H1 (cell line): ENCODE results near the gene PDS5A. TPM values are rescaled to one million over a fixed set of nuclear protein-coding genes. Genes with fewer than 3 reads are reported as not detected.
A peak's percentile ranks its signal among the peaks of the same experiment; 100 is the strongest.
"Not testable (repeated sequence)": the region's sequence is repeated elsewhere in the genome, so short reads cannot be mapped to it uniquely, and the experiment has no call there.

Experiments used
- CTCF ChIA-PET: fragments of 300-600 bp; sonication (Branson Sonifier 250); formaldehyde crosslinking; loops from one replicate; lab custom pipeline; 2021; ENCODE audit not compliant: partially characterized antibody; lab: Charles Lee
- POLR2A ChIA-PET: fragments of 300-600 bp; sonication (Branson Sonifier 250); formaldehyde crosslinking; loops from one replicate; lab custom pipeline; 2021; ENCODE audit warnings: inconsistent platforms; ENCODE audit not compliant: partially characterized antibody; lab: Charles Lee
- DNase-seq, 2 experiments: peaks; one replicate each; pipeline versions ENCODE4 v3.0.0 to v3.0.0-alpha.2; 2010 to 2022; ENCODE audit warnings: low spot score in 2 of 2, low read depth in 1 of 2, mixed read lengths in 1 of 2
- FAIRE-seq: peaks from 2 replicates; lab custom pipeline; 2011; peaks lifted over from hg19 to GRCh38; lab: Jason Lieb, UNC
- H2AFZ ChIP-seq: 2 replicates; pipeline ENCODE4 v1.8.1; 2012; ENCODE audit warnings: low read length, inconsistent platforms
- H2AK5ac ChIP-seq: 2 replicates; pipeline ENCODE4 v1.6.1; 2013; ENCODE audit warnings: low read depth, low read length
- H2BK120ac ChIP-seq: replicated peaks from 2 replicates; pipeline ENCODE3; 2013; ENCODE audit warnings: low read depth, low read length, inconsistent platforms
- H2BK12ac ChIP-seq: 2 replicates; pipeline ENCODE4 v1.6.1; 2013; ENCODE audit warnings: low read depth, low read length
- H2BK15ac ChIP-seq: 2 replicates; pipeline ENCODE4 v1.6.1; 2013; ENCODE audit warnings: low read length
- H2BK20ac ChIP-seq: 2 replicates; pipeline ENCODE4 v1.6.1; 2013; ENCODE audit warnings: low read length
- H2BK5ac ChIP-seq: 2 replicates; pipeline ENCODE4 v1.6.1; 2013; ENCODE audit warnings: low read depth, low read length
- H3K14ac ChIP-seq: 2 replicates; pipeline ENCODE4 v1.6.1; 2013; ENCODE audit warnings: inconsistent platforms; ENCODE audit not compliant: insufficient read length
- H3K18ac ChIP-seq: 2 replicates; pipeline ENCODE4 v1.6.1; 2013; ENCODE audit warnings: low read length; ENCODE audit errors: extremely low read depth
- H3K23ac ChIP-seq: 2 replicates; pipeline ENCODE4 v1.6.1; 2013; ENCODE audit warnings: inconsistent platforms; ENCODE audit not compliant: insufficient read length
- H3K23me2 ChIP-seq: 2 replicates; pipeline ENCODE4 v1.6.1; 2013; ENCODE audit warnings: low read depth, low read length
- H3K27ac ChIP-seq: 2 replicates; pipeline ENCODE4 v1.6.1; 2011; ENCODE audit warnings: low read depth, low read length, inconsistent platforms
- H3K27me3 ChIP-seq, 4 experiments: replicated peaks in 1 of 4; 1 replicate in 1 of 4; 2 replicates in 3 of 4; pipeline versions ENCODE4 v1.6.1 to v1.8.1; 2011 to 2013; ENCODE audit warnings: low read length in 3 of 4, mild to moderate bottlenecking in 3 of 4, inconsistent platforms in 2 of 4, mixed read lengths in 2 of 4, moderate library complexity in 1 of 4; ENCODE audit not compliant: control insufficient read depth in 3 of 4, insufficient read depth in 3 of 4; ENCODE audit errors: extremely low read depth in 1 of 4
- H3K36me3 ChIP-seq, 4 experiments: 2 replicates each; pipeline versions ENCODE4 v1.6.1 to v1.8.1; 2011 to 2013; ENCODE audit warnings: mild to moderate bottlenecking in 4 of 4, low read length in 3 of 4, moderate library complexity in 2 of 4, control low read depth in 1 of 4, inconsistent platforms in 1 of 4; ENCODE audit not compliant: insufficient read depth in 4 of 4, control insufficient read depth in 2 of 4
- H3K4ac ChIP-seq: replicated peaks from 2 replicates; pipeline ENCODE3; 2013; ENCODE audit warnings: low read length, low read depth, mixed read lengths, inconsistent platforms; ENCODE audit not compliant: insufficient read length
- H3K4me1 ChIP-seq, 4 experiments: replicated peaks in 1 of 4; 1 replicate in 1 of 4; 2 replicates in 3 of 4; pipeline versions ENCODE4 v1.6.1 to v1.8.1; 2011 to 2013; ENCODE audit warnings: low read length in 3 of 4, inconsistent platforms in 2 of 4, mixed read lengths in 1 of 4; ENCODE audit not compliant: insufficient read depth in 4 of 4, control insufficient read depth in 3 of 4
- H3K4me2 ChIP-seq, 2 experiments: 2 replicates each; pipeline versions ENCODE4 v1.6.1 to v1.8.1; 2011 to 2013; ENCODE audit warnings: low read depth in 2 of 2, low read length in 2 of 2, control low read depth in 1 of 2, inconsistent platforms in 1 of 2, mild to moderate bottlenecking in 1 of 2; ENCODE audit not compliant: insufficient read depth in 1 of 2
- H3K4me3 ChIP-seq, 4 experiments: fragments of 200-600, 300-600 bp in 1 of 4; sonication (generic), shearing (Covaris generic), sonication (Bioruptor Twin) in 1 of 4; 2 replicates each; pipeline versions ENCODE4 v1.5.1 to v1.8.1; 2011 to 2016; ENCODE audit warnings: low read length in 4 of 4, low read depth in 3 of 4, control low read depth in 2 of 4, inconsistent platforms in 2 of 4, mild to moderate bottlenecking in 2 of 4, mixed read lengths in 1 of 4, moderate library complexity in 1 of 4; ENCODE audit not compliant: insufficient read depth in 2 of 4; ENCODE audit errors: extremely low read depth in 1 of 4
- H3K56ac ChIP-seq: replicated peaks from 2 replicates; pipeline ENCODE3; 2013; ENCODE audit warnings: low read depth, mild to moderate bottlenecking, mixed read lengths, low read length, inconsistent platforms; ENCODE audit not compliant: insufficient read length
- H3K79me1 ChIP-seq: 2 replicates; pipeline ENCODE4 v1.6.1; 2013; ENCODE audit warnings: low read depth, low read length, control low read depth
- H3K79me2 ChIP-seq, 2 experiments: 2 replicates each; pipeline versions ENCODE4 v1.6.1 to v1.8.1; 2012 to 2013; ENCODE audit warnings: low read length in 2 of 2, mild to moderate bottlenecking in 2 of 2, inconsistent platforms in 1 of 2; ENCODE audit not compliant: insufficient read depth in 2 of 2, control insufficient read depth in 1 of 2
- H3K9ac ChIP-seq, 4 experiments: replicated peaks in 1 of 4; 1 replicate in 1 of 4; 2 replicates in 3 of 4; pipeline versions ENCODE4 v1.6.1 to v1.8.1; 2011 to 2013; ENCODE audit warnings: low read depth in 3 of 4, low read length in 3 of 4, control low read depth in 2 of 4, mild to moderate bottlenecking in 2 of 4, moderate library complexity in 2 of 4, inconsistent platforms in 1 of 4; ENCODE audit errors: extremely low read depth in 1 of 4
- H3K9me3 ChIP-seq, 2 experiments: 2 replicates each; pipeline versions ENCODE4 v1.6.1 to v1.8.1; 2012 to 2013; ENCODE audit warnings: mild to moderate bottlenecking in 2 of 2, moderate library complexity in 2 of 2, control low read depth in 1 of 2, inconsistent platforms in 1 of 2, low read depth in 1 of 2, low read length in 1 of 2, mixed read lengths in 1 of 2; ENCODE audit not compliant: insufficient read depth in 2 of 2
- H4K20me1 ChIP-seq, 2 experiments: replicated peaks in 1 of 2; 2 replicates each; pipeline versions ENCODE3 to v1.8.1; 2011 to 2013; ENCODE audit warnings: inconsistent platforms in 2 of 2, low read length in 2 of 2, mild to moderate bottlenecking in 1 of 2; ENCODE audit not compliant: insufficient read depth in 2 of 2, control insufficient read depth in 1 of 2
- H4K5ac ChIP-seq: 2 replicates; pipeline ENCODE4 v1.6.1; 2013; ENCODE audit warnings: low read length, low read depth, mixed read lengths, inconsistent platforms; ENCODE audit not compliant: insufficient read length
- H4K8ac ChIP-seq: 2 replicates; pipeline ENCODE4 v1.8.0; 2013; ENCODE audit warnings: mild to moderate bottlenecking, moderate library complexity, low read length, inconsistent platforms; ENCODE audit not compliant: insufficient read depth; ENCODE audit errors: extremely low read depth
- H4K91ac ChIP-seq: replicated peaks from 2 replicates; pipeline ENCODE3; 2013; ENCODE audit warnings: low read length, mixed read lengths, inconsistent platforms; ENCODE audit not compliant: insufficient read length
- ASH2L ChIP-seq: fragments of 200-600, 300-600 bp; sonication (generic); IDR thresholded peaks from one replicate; pipeline ENCODE4 v1.7.1; 2017; ENCODE audit warnings: low read length
- ATF2 ChIP-seq: IDR thresholded peaks from 2 replicates; pipeline ENCODE4 v1.6.1; 2012; ENCODE audit warnings: low read length, inconsistent platforms
- CHD1 ChIP-seq: IDR thresholded peaks from 2 replicates; pipeline ENCODE4 v1.6.1; 2012; ENCODE audit warnings: low read depth, low read length, improper control_type of control experiment
- RXRA ChIP-seq: IDR thresholded peaks from 2 replicates; pipeline ENCODE4 v1.6.1; 2011; ENCODE audit warnings: low read depth, mild to moderate bottlenecking, low read length, moderate library complexity; ENCODE audit not compliant: insufficient read depth
- TAF1 ChIP-seq: IDR thresholded peaks from 2 replicates; pipeline ENCODE4 v1.6.1; 2011; ENCODE audit warnings: mild to moderate bottlenecking, low read depth, low read length
- WGBS, 2 experiments: shearing (Covaris generic) in 1 of 2; methylation state at CpG; one replicate each; pipeline versions ENCODE4 v1.1.6 to v1.1.7; 2013 to 2015; ENCODE audit warnings: low lambda C conversion rate in 2 of 2, mixed read lengths in 2 of 2, inconsistent platforms in 1 of 2, low coverage in 1 of 2, missing lambda C conversion rate in 1 of 2; ENCODE audit not compliant: insufficient replicate concordance in 2 of 2, insufficient coverage in 1 of 2, insufficient read length in 1 of 2; ENCODE audit errors: extremely low coverage in 1 of 2, missing lambda C conversion rate in 1 of 2; 5-methylcytosine and 5-hydroxymethylcytosine counted together
- polyA plus RNA-seq, 7 experiments: library from polyadenylated mRNA; depleted of rRNA in 3 of 7; stranded (reverse) in 5 of 7; unstranded in 2 of 7; fragments of >200 nt in 5 of 7; fragments of 200-250 nt in 2 of 7; gene quantifications; 1 replicate in 5 of 7; 2 replicates in 1 of 7; 4 replicates in 1 of 7; pipeline versions ENCODE4 v1.2.1 to v1.2.3, GENCODE V29; 2011 to 2013; ENCODE audit warnings: missing spikeins in 2 of 7, mixed read lengths in 2 of 7
- total RNA-seq: library from RNA; stranded (reverse); fragmentation: NEBNext Ultra II Directional; extraction: Animal tissue kit (Norgen Biotek cat#: 25700); gene quantifications from 2 replicates; pipeline ENCODE4 v1.2.1, GENCODE V29; 2021

The PDS5A gene
- total and polyA plus RNA-seq, 2 of the 8 experiments (the other 6 are each of a cell fraction or from before 2014, with no cell fraction given), result 15.5 to 76.6 TPM

DNA sequence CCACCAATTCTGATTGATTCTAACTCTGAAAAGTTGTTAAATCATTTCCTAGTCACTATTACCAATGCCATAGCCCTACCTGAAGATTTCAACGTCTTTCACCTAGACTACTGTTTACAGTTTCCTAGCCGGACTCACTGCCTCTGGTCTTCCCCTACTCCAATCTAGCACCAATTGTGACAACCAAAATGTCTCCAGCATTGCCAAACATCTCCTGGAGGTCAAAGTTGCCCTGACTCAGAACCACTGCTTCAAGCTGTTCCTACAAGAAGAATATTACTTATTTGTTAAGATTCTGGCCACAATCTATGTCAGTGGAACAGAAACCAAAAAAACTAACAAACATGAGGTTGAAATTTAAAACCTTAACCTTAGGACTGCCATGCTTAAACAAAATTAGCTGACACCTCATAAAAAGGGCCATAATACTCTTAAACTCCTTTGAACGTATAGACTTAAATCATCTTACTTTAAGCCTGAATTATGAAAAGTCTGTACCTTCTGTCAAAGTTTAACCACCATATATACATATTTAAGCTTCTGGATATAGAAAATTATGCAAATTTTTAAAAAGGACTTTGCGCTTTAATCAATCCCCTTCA, 2.1 kb downstream of the PDS5A start (continued):
- no peak for TF ChIP-seq ATF2
- no peak for TF ChIP-seq RXRA
- TF ChIP-seq ASH2L, result no peak
- no peak for TF ChIP-seq TAF1
- TF ChIP-seq CHD1, result no peak

GRCh38 chr4:39973052-39973451, 4.7 kb downstream of the PDS5A start:
- not testable (repeated sequence) for H2BK120ac ChIP-seq, H2BK5ac ChIP-seq, H3K4me3 ChIP-seq, H3K4me1 ChIP-seq, H3K18ac ChIP-seq, H3K9me3 ChIP-seq, H2AK5ac ChIP-seq, H4K91ac ChIP-seq, H2BK15ac ChIP-seq, H3K27me3 ChIP-seq, H3K23me2 ChIP-seq, H4K5ac ChIP-seq, H2BK12ac ChIP-seq, H3K23ac ChIP-seq, H3K14ac ChIP-seq, H3K79me1 ChIP-seq, H2BK20ac ChIP-seq, H4K20me1 ChIP-seq, H3K9ac ChIP-seq, H3K4ac ChIP-seq, FAIRE-seq, H3K4me2 ChIP-seq, H3K56ac ChIP-seq, DNase-seq, H2AFZ ChIP-seq, H3K27ac ChIP-seq
- peaks cover 24 to 85% of the 10 kb centered on the region in 2 experiments for H3K79me2 ChIP-seq
- peaks cover 5 to 21% (median 16%) of the 10 kb centered on the region in 4 experiments; a peak in 6 of 8 replicates for H3K36me3 ChIP-seq
- H4K8ac ChIP-seq, result 0 out of 2 replicates have a peak overlapping the region, but pooled peaks have one; percentile 66
- POLR2A ChIA-PET, result interaction anchor here (0.9 to 1.5 kb wide), 3 partner anchors 75 to 447 kb away, joined by 3 to 4 read pairs (median 3); partner anchors contain the start of gene SMIM14
- CTCF ChIA-PET, result interaction anchor here (0.6 to 1.7 kb wide), 6 partner anchors 10 to 178 kb away, joined by 3 to 5 read pairs (median 4); no protein-coding TSS in a partner anchor
- 87% methylated on average over 6 of the region's 6 CpGs; no CpG with 5 or more reads in 1 of the 2 experiments for WGBS, 2 experiments
